GM15510 (cell line): ENCODE results near the gene PARVB.

Experiments
- POLR2A ChIP-seq: IDR thresholded peaks from 3 replicates; pipeline ENCODE4 v1.6.1; 2011; ENCODE audit warnings: borderline replicate concordance; ENCODE audit not compliant: insufficient read length; ENCODE audit errors: extremely low read depth

PARVB gene

DNA sequence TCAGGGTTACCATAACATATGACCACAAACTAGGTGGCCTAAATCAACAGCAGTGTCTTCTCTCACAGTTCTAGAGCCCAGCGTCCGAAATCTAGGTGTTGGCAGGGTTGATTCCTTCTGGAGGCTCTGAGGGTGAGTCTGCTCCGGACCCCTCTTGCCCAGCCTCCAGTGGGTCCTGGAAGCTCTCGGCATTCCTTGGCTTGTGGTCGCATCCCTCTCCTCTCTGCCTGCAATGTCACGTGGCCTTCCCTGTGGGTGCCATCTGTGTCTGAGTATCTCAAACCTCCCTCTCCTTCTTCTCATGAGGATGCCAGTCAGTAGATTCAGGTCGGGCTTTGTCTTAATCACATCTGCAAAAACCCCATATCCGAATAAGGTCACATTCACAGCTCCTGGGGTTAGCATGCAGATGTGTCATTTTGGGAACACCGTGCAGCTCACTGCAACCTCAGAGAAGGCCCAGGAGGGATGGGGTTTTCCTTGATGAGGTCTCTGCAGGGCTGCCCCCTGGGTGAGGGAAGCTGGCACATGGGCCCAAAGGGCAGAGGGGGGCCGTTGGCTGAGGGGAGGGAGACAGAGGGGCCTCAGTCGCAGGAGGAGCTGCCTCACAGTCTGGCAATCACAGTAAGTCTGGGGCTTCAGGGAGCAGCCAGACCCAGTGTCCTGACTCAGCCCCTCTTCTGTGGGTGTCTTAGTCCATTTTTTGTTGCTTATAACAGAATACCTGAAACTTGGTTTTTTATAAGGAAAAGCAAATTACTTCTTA is 197.8 kb downstream of the PARVB start:
- TF ChIP-seq POLR2A: no peak
